Activated CD4-positive, alpha-beta T cell treated with anti-CD3 and anti-CD28 coated beads for 24 hours (primary cell): ENCODE data around the gene HIGD1A.

Source experiments
- DNase-seq, 2 donors: peaks; one replicate each; pipeline ENCODE4 v3.0.0-alpha.2; 2020; ENCODE audit warnings: low read depth in 2 of 2

HIGD1A gene

DNA sequence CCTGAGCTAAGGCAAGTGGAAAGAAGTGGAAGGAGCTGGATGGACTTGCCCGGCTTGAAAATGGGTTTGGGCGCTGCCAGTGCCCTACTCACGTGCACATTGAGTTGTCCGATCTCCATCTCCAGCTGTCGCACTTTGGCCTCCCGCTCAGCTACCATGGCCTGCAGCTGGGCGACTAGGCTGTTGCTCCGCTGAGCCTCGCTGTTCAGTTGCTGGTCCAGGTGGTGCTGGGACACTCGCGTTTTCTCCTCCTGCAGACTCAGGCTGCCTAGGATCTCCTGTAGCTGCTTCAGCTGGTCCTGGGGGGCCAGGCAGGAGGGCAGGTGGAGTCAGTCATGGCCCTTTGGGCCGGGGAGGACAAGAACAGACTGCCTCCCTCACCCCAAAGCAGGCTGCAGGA is 68.7 kb downstream of the HIGD1A start:
- DNase-seq, result no peak

DNA sequence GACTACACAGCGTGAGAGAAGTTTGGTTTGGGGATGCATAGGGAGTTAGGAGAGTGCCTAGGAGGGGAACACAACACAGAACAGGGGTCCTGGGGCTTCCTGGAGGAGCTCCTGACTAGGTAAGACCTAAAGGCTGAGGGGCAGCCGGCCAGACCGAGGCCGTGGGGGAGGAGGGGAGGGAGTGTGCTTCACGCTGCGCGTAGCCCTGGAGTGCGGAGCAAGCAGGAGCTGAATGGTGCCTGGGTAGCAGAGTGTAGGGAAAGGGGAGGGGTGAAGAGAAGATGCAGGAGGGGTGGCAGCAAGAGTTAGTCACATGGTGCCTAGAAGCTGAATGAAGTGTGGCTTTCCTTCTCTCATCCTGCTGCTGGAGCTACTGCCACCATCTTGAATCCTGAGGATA is 69.3 kb downstream of the HIGD1A start:
- no peak for DNase-seq

DNA sequence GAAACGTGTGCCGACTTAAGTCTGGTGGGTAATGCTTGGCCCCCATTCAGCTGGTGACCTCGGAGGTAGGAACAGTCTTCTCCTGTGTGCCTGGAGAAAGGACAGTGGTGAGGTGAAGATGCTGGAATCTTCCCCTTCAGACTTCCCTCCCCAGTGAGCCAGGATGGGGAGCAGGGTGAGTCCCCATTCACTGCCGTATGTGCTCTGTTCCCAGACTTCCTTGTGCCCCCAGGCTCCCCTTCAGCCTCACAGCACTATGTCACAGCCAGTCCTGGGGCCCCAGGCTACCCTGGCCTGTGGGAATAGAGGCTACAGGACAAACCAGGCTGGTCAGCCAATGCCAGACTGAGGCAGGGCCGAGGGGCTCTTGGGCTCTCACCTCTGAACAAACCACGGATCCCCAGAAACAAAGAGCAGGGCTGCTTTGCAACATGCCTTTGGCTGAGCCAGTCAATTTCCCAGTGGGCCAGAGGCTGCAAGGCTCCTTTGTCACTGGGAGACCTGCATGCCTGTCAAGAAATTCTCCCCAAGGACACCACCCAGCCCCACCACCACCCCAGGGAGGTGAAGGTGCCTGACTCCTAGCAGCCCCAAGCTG is 69.9 kb downstream of the HIGD1A start:
- no peak for DNase-seq

DNA sequence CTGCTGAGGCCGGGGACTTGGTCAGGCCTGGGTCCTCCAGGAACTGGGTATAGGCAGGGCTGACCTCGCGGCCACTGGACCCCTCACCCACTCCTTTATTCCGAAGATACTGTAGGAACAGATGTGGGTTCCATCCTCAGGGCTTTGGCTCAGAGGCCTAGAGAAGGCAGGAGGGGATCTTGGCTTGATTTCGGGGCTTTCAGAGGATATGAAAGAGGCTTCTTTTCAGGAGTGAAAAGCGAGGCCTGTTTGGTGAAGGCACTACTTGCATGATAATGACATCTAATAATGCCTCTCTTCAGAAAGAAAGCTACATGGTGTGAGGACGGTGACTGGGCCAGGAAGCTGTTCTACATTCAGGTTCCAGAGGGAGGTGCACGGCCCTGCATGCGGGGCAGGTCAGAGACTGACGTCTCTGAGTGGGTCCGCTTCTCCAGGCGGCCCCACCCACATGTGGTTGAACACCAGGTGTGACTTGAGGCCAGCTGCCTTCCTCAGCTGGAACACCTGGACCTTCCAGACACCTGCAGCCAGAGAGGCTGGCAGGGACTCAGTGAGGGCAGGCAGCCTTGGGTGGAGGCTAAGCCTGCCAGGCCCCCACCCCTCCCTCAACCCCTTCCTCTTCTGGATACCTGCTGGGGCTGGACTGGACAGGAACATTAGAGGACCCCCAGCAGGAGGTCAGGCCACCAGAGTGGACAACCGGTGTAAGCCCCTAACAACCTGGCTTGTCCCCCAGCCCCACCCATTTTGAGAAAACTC is 70.6 kb downstream of the HIGD1A start:
- DNase-seq, result no peak
